ENCODE data around the gene RNF40. TPM values are rescaled to one million over a fixed set of nuclear protein-coding genes. Genes with fewer than 3 reads are reported as not detected.

Gene RNF40
- 10 to 100 TPM; 73.9 to 76.4 TPM for total RNA-seq

GRCh38 chr16:30761928-30762902, at the start of gene RNF40, which contains the start of gene CFAP119:
RNF40 (plus strand) TSS chr16:30762322; CDS start chr16:30762546, 224 bp downstream.
CFAP119 (minus strand) TSS chr16:30762062; CDS start chr16:30761748, 314 bp downstream.

GRCh38 chr16:30747799-30748633, 14.1 kb upstream of the RNF40 start, which contains the start of gene PHKG2:
PHKG2 (plus strand) TSS chr16:30748425; CDS start chr16:30748821, 396 bp downstream.

GRCh38 chr16:30786936-30787612, 25.0 kb downstream of the RNF40 start, which contains the start of gene ZNF629:
ZNF629 (minus strand) TSS chr16:30787205; CDS start chr16:30784482, 2,723 bp downstream.

Small RNA genes lying within 50 kb of the gene (small RNA-seq; reads per million reads assigned to genes)
- gene RF00017: 0 reads per million in 2 donors

Other genes starting within 250 kb of the RNF40 start
- gene ZNF768, start 235.8 kb upstream of the RNF40 start, total RNA-seq: 10 to 100 TPM; 23.1 to 26.3 TPM
- gene ZNF747, start 227.5 kb upstream of the RNF40 start, total RNA-seq: 10 to 100 TPM; 13.7 to 15.5 TPM
- gene ZNF764, start 203.9 kb upstream of the RNF40 start, total RNA-seq: 1 to 10 TPM; 5.3 to 7.2 TPM
- gene ZNF688, start 190.6 kb upstream of the RNF40 start, total RNA-seq: 10 to 100 TPM; 14.8 to 18.6 TPM
- 1 to 10 TPM; 6.7 to 7.9 TPM for gene ZNF785, start 176.6 kb upstream of the RNF40 start, total RNA-seq
- gene ZNF689, start 151.9 kb upstream of the RNF40 start, total RNA-seq: 10 to 100 TPM in 1 of 2 donors, 1 to 10 TPM in 1; 7.6 to 79.6 TPM
- 10 to 100 TPM in 1 of 2 donors, 1 to 10 TPM in 1; 9.3 to 17.9 TPM for gene PRR14, start 111.4 kb upstream of the RNF40 start, total RNA-seq
- gene FBRS, start 103.9 kb upstream of the RNF40 start, total RNA-seq: 10 to 100 TPM; 18.6 to 20.6 TPM
- gene SRCAP, start 63.2 kb upstream of the RNF40 start, total RNA-seq: 10 to 100 TPM; 17.2 to 20.3 TPM
- gene PHKG2, start 13.9 kb upstream of the RNF40 start, total RNA-seq: 10 to 100 TPM; 21.7 to 27.0 TPM
- 1 to 10 TPM; 2.1 to 4.3 TPM for gene CFAP119, start 260 bp upstream of the RNF40 start, total RNA-seq
- 10 to 100 TPM; 10.3 to 13.4 TPM for gene ZNF629, start 24.9 kb downstream of the RNF40 start, total RNA-seq
- gene BCL7C, start 131.8 kb downstream of the RNF40 start, total RNA-seq: 10 to 100 TPM; 12.7 to 25.3 TPM
- under 1 TPM; 0.34 to 0.67 TPM for gene CTF1, start 134.3 kb downstream of the RNF40 start, total RNA-seq
- 10 to 100 TPM; 13.4 to 15.0 TPM for gene FBXL19, start 161.2 kb downstream of the RNF40 start, total RNA-seq
- 10 to 100 TPM; 29.3 to 35.4 TPM for gene ORAI3, start 186.7 kb downstream of the RNF40 start, total RNA-seq
- 1 to 10 TPM; 3.8 to 9.7 TPM for gene SETD1A, start 195.4 kb downstream of the RNF40 start, total RNA-seq
- 10 to 100 TPM; 13.0 to 20.3 TPM for gene HSD3B7, start 222.9 kb downstream of the RNF40 start, total RNA-seq
- gene STX1B, start 248.3 kb downstream of the RNF40 start, total RNA-seq: 1 to 10 TPM in 1 of 2 donors, under 1 TPM in 1; 0.67 to 3.1 TPM